Astrocyte (in vitro differentiated cells and primary cell): ENCODE results near the gene AOC3.

Source experiments
- CTCF ChIP-seq: IDR thresholded peaks from 2 replicates; pipeline ENCODE4 v1.5.1; 2011; ENCODE audit warnings: low read depth, mild to moderate bottlenecking, inconsistent platforms, low read length, moderate library complexity; ENCODE audit not compliant: insufficient read depth
- EZH2 ChIP-seq: IDR thresholded peaks from 2 replicates; pipeline ENCODE4 v1.6.1; 2012; ENCODE audit warnings: mild to moderate bottlenecking, low read length, inconsistent platforms; ENCODE audit not compliant: insufficient read depth

- TF ChIP-seq CTCF (no peak), EZH2 (no peak)
Observed at GRCh38 chr17:42803074-42803883, 47.7 kb upstream of the AOC3 start.
